Measurements from ENCODE around the gene FAM171A1.

DNA sequence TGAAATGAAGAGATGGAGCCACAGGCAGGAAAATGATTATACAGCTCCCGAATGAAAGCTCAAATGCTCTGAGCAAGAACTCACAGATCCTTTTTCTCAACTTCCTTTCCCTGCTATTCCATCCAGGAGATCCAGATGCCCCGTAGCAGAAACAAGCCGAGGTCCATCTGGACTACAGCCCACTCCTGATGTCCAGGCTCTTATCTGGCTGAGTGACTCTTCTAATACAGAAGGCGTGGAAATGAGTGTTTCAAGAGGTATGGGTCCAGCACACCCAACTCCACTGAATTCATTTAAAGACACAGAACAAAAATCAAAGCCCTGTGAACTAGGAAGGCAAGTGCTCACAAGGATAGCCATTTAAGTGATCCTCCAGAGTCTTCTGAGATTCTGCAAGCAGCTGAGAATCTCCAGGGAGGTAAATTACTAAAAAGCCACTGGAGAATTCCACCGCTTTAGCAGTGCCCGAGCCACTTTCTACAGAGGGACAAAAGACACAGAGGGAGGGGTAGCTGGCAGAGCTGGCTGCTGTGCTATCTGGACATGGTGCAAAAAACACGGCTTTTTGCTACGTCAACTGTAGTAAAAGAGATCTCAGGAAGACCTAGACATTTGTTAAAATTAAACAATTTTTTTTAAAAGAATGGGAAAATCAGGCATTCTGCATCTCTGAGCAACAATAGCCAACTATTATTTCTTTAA is 24.5 kb downstream of the FAM171A1 start:
- TF ChIP-seq, protein P1, sequence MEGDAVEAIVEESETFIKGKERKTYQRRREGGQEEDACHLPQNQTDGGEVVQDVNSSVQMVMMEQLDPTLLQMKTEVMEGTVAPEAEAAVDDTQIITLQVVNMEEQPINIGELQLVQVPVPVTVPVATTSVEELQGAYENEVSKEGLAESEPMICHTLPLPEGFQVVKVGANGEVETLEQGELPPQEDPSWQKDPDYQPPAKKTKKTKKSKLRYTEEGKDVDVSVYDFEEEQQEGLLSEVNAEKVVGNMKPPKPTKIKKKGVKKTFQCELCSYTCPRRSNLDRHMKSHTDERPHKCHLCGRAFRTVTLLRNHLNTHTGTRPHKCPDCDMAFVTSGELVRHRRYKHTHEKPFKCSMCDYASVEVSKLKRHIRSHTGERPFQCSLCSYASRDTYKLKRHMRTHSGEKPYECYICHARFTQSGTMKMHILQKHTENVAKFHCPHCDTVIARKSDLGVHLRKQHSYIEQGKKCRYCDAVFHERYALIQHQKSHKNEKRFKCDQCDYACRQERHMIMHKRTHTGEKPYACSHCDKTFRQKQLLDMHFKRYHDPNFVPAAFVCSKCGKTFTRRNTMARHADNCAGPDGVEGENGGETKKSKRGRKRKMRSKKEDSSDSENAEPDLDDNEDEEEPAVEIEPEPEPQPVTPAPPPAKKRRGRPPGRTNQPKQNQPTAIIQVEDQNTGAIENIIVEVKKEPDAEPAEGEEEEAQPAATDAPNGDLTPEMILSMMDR (conservative IDR thresholded peaks at IDR 0.05 in 1 of 2, IDR thresholded peaks at IDR 0.05 in 1 of 2; ENCODE audit: low read depth in 1 of 2, low read length in 2 of 2): no peak
- TF ChIP-seq EZH2 (IDR thresholded peaks at IDR 0.05; ENCODE audit: low read length, missing control alignments): no peak

Measured in fibroblast of lung (primary cell).